Activated T-cell treated with anti-CD3 and anti-CD28 coated beads, Interleukin-2, amount 50 U/mL, for 24 hours (primary cell): ENCODE data around the gene SLC22A3.

ENCODE experiments used
- DNase-seq: peaks from one replicate; pipeline ENCODE4 v3.0.0-alpha.2; 2020
- H3K27ac Mint-ChIP-seq: 2 replicates; pipeline ENCODE4 v1.8.0; 2020; ENCODE audit warnings: mild to moderate bottlenecking, mixed read lengths
- H3K27me3 Mint-ChIP-seq: 2 replicates; pipeline ENCODE4 v1.8.0; 2020; ENCODE audit warnings: mixed read lengths
- H3K36me3 Mint-ChIP-seq: 2 replicates; pipeline ENCODE4 v1.8.0; 2020; ENCODE audit warnings: low read depth, mixed read lengths
- H3K4me1 Mint-ChIP-seq: 2 replicates; pipeline ENCODE4 v1.8.0; 2020; ENCODE audit warnings: low read depth, mixed read lengths
- H3K4me3 Mint-ChIP-seq: 2 replicates; pipeline ENCODE4 v1.8.0; 2020; ENCODE audit warnings: mild to moderate bottlenecking, moderate library complexity, mixed read lengths
- H3K9me3 Mint-ChIP-seq: 2 replicates; pipeline ENCODE4 v1.8.0; 2020; ENCODE audit warnings: mixed read lengths

The SLC22A3 gene

GRCh38 chr6:160427312-160428068, 79.3 kb downstream of the SLC22A3 start:
- DNase-seq = no peak
- Mint-ChIP-seq H3K4me1 (peaks cover 15% of the 10 kb centered on the region), H3K36me3 (no peaks in the 10 kb centered on the region), H3K9me3 (no peaks in the 10 kb centered on the region), H3K27ac (no peak overlapping the region), H3K27me3 (peaks cover 65% of the 10 kb centered on the region), H3K4me3 (no peak overlapping the region)

- Mint-ChIP-seq H3K36me3 (no peaks in the 10 kb centered on the region), H3K9me3 (no peaks in the 10 kb centered on the region), H3K4me3 (no peak overlapping the region), H3K27ac (no peak overlapping the region), H3K27me3 (peaks cover 68% of the 10 kb centered on the region), H3K4me1 (peaks cover 15% of the 10 kb centered on the region)
- no peak for DNase-seq
These were observed 79.9 kb downstream of the SLC22A3 start for GRCh38 chr6:160428069-160428430.

- Mint-ChIP-seq H3K36me3 (no peaks in the 10 kb centered on the region), H3K9me3 (no peaks in the 10 kb centered on the region), H3K4me1 (peaks cover 15% of the 10 kb centered on the region), H3K27ac (no peak overlapping the region), H3K27me3 (peaks cover 74% of the 10 kb centered on the region), H3K4me3 (no peak overlapping the region)
- DNase-seq = no peak
These were observed 80.8 kb downstream of the SLC22A3 start for GRCh38 chr6:160428818-160429619.

GRCh38 chr6:160429620-160429895, 81.4 kb downstream of the SLC22A3 start:
- Mint-ChIP-seq H3K27ac (no peak overlapping the region), H3K36me3 (no peaks in the 10 kb centered on the region), H3K27me3 (peaks cover 70% of the 10 kb centered on the region), H3K4me1 (peaks cover 15% of the 10 kb centered on the region), H3K9me3 (no peaks in the 10 kb centered on the region), H3K4me3 (no peak overlapping the region)
- no peak for DNase-seq

- H3K36me3 Mint-ChIP-seq = no peaks in the 10 kb centered on the region
- H3K27ac Mint-ChIP-seq = no peak overlapping the region
- peaks cover 15% of the 10 kb centered on the region for H3K4me1 Mint-ChIP-seq
- H3K4me3 Mint-ChIP-seq = no peak overlapping the region
- peaks cover 71% of the 10 kb centered on the region for H3K27me3 Mint-ChIP-seq
- no peak for DNase-seq
- H3K9me3 Mint-ChIP-seq = no peaks in the 10 kb centered on the region
These were observed 82.0 kb downstream of the SLC22A3 start for GRCh38 chr6:160430203-160430602.

- Mint-ChIP-seq H3K27ac (no peak overlapping the region), H3K9me3 (no peaks in the 10 kb centered on the region), H3K27me3 (peaks cover 73% of the 10 kb centered on the region), H3K36me3 (no peaks in the 10 kb centered on the region), H3K4me1 (peaks cover 17% of the 10 kb centered on the region), H3K4me3 (no peak overlapping the region)
- DNase-seq = no peak
These were observed 82.6 kb downstream of the SLC22A3 start for GRCh38 chr6:160430751-160431150.

- Mint-ChIP-seq H3K27ac (no peak overlapping the region), H3K4me1 (peaks cover 17% of the 10 kb centered on the region)
- no peak for DNase-seq
These were observed 83.0 kb downstream of the SLC22A3 start for GRCh38 chr6:160431226-160431625.

GRCh38 chr6:160431791-160432404, 83.7 kb downstream of the SLC22A3 start:
- Mint-ChIP-seq H3K36me3 (no peaks in the 10 kb centered on the region), H3K9me3 (no peaks in the 10 kb centered on the region), H3K4me1 (peaks cover 10% of the 10 kb centered on the region), H3K27ac (no peak overlapping the region), H3K27me3 (peaks cover 68% of the 10 kb centered on the region), H3K4me3 (no peak overlapping the region)
- DNase-seq = no peak

More at GRCh38 chr6:160431226-160431625, 83.0 kb downstream of the SLC22A3 start:
- no peaks in the 10 kb centered on the region for H3K36me3 Mint-ChIP-seq
- no peaks in the 10 kb centered on the region for H3K9me3 Mint-ChIP-seq
- peaks cover 74% of the 10 kb centered on the region for H3K27me3 Mint-ChIP-seq
- no peak overlapping the region for H3K4me3 Mint-ChIP-seq

- H3K36me3 Mint-ChIP-seq = no peaks in the 10 kb centered on the region
- H3K4me1 Mint-ChIP-seq = peaks cover 6% of the 10 kb centered on the region
- no peak overlapping the region for H3K27ac Mint-ChIP-seq
- no peaks in the 10 kb centered on the region for H3K9me3 Mint-ChIP-seq
- no peak overlapping the region for H3K4me3 Mint-ChIP-seq
- H3K27me3 Mint-ChIP-seq = peaks cover 56% of the 10 kb centered on the region
- no peak for DNase-seq
These were observed 87.8 kb downstream of the SLC22A3 start for GRCh38 chr6:160435935-160436334.

GRCh38 chr6:160437154-160437553, 89.0 kb downstream of the SLC22A3 start:
- H3K27me3 Mint-ChIP-seq = peaks cover 48% of the 10 kb centered on the region
- no peaks in the 10 kb centered on the region for H3K36me3 Mint-ChIP-seq
- DNase-seq = no peak
- H3K4me3 Mint-ChIP-seq = no peak overlapping the region
- no peak overlapping the region for H3K27ac Mint-ChIP-seq
- peaks cover 6% of the 10 kb centered on the region for H3K4me1 Mint-ChIP-seq
- H3K9me3 Mint-ChIP-seq = no peaks in the 10 kb centered on the region

- no peaks in the 10 kb centered on the region for H3K9me3 Mint-ChIP-seq
- no peak overlapping the region for H3K4me3 Mint-ChIP-seq
- no peak overlapping the region for H3K27ac Mint-ChIP-seq
- H3K36me3 Mint-ChIP-seq = no peaks in the 10 kb centered on the region
- peaks cover 6% of the 10 kb centered on the region for H3K4me1 Mint-ChIP-seq
- no peak for DNase-seq
- H3K27me3 Mint-ChIP-seq = peaks cover 47% of the 10 kb centered on the region
These were observed 89.6 kb downstream of the SLC22A3 start for GRCh38 chr6:160437775-160438174.

GRCh38 chr6:160438481-160438880, 90.3 kb downstream of the SLC22A3 start:
- Mint-ChIP-seq H3K27me3 (peaks cover 44% of the 10 kb centered on the region), H3K36me3 (no peaks in the 10 kb centered on the region), H3K4me1 (peaks cover 9% of the 10 kb centered on the region), H3K9me3 (no peaks in the 10 kb centered on the region), H3K4me3 (no peak overlapping the region), H3K27ac (no peak overlapping the region)
- no peak for DNase-seq

- DNase-seq = no peak
- H3K4me3 Mint-ChIP-seq = no peak overlapping the region
- H3K27me3 Mint-ChIP-seq = peaks cover 38% of the 10 kb centered on the region
- H3K9me3 Mint-ChIP-seq = no peaks in the 10 kb centered on the region
- no peaks in the 10 kb centered on the region for H3K36me3 Mint-ChIP-seq
- no peak overlapping the region for H3K27ac Mint-ChIP-seq
- H3K4me1 Mint-ChIP-seq = peaks cover 9% of the 10 kb centered on the region
These were observed 91.6 kb downstream of the SLC22A3 start for GRCh38 chr6:160439751-160440150.

- no peaks in the 10 kb centered on the region for H3K36me3 Mint-ChIP-seq
- no peak overlapping the region for H3K27ac Mint-ChIP-seq
- no peak overlapping the region for H3K4me3 Mint-ChIP-seq
- peaks cover 35% of the 10 kb centered on the region for H3K27me3 Mint-ChIP-seq
- DNase-seq = no peak
- no peaks in the 10 kb centered on the region for H3K9me3 Mint-ChIP-seq
- H3K4me1 Mint-ChIP-seq = peaks cover 5% of the 10 kb centered on the region
These were observed 94.0 kb downstream of the SLC22A3 start for GRCh38 chr6:160442151-160442550.

GRCh38 chr6:160445130-160445529, 97.0 kb downstream of the SLC22A3 start:
- H3K9me3 Mint-ChIP-seq = peaks cover 3% of the 10 kb centered on the region
- H3K4me3 Mint-ChIP-seq = no peak overlapping the region
- H3K27ac Mint-ChIP-seq = no peak overlapping the region
- peaks cover 5% of the 10 kb centered on the region for H3K4me1 Mint-ChIP-seq
- H3K36me3 Mint-ChIP-seq = no peaks in the 10 kb centered on the region
- peaks cover 21% of the 10 kb centered on the region for H3K27me3 Mint-ChIP-seq
- DNase-seq = no peak
